GM12878 (cell line): ENCODE results near the gene VAMP3. TPM values are rescaled to one million over a fixed set of nuclear protein-coding genes. Genes with fewer than 3 reads are reported as not detected.

Experiments
- ATAC-seq: fragments of 200-7000 bp; cut with Tn5 transposase; 3 replicates; pipeline ENCODE4 v1.9.1; 2020; ENCODE audit warnings: mild to moderate bottlenecking, moderate library complexity
- BruUV-seq: library from RNA; stranded (reverse); fragments of 400-500 nt; replicated peaks from 2 replicates; lab custom pipeline; 2021; lab: Mats Ljungman, UMichigan
- CTCF ChIA-PET: fragments of 300-600 bp; sonication (Branson Sonifier 250); formaldehyde crosslinking; extraction: SDS; loops from one replicate; lab custom pipeline; 2021; ENCODE audit warnings: inconsistent platforms; lab: Yijun Ruan, JAX
- POLR2A ChIA-PET: fragments of 350-600 bp; formaldehyde crosslinking; extraction: SDS; loops from one replicate; lab custom pipeline; 2021; ENCODE audit warnings: inconsistent platforms; lab: Charles Lee
- RAD21 ChIA-PET: fragments of 300-600 bp; sonication (Branson Sonifier 250); formaldehyde crosslinking; loops from one replicate; lab custom pipeline; 2023; ENCODE audit warnings: antibody characterized with exemption; ENCODE audit not compliant: unreplicated experiment; lab: Charles Lee
- SMC1A ChIA-PET: fragments of 300-600 bp; sonication (Branson Sonifier 250); formaldehyde crosslinking; loops from one replicate; lab custom pipeline; 2023; ENCODE audit not compliant: unreplicated experiment, uncharacterized antibody; lab: Charles Lee
- DNase-seq: peaks from one replicate; pipeline ENCODE4 v3.0.0-alpha.2; 2011; ENCODE audit warnings: low read depth, low spot score
- FAIRE-seq: peaks from 3 replicates; lab custom pipeline; 2011; peaks lifted over from hg19 to GRCh38; lab: Jason Lieb, UNC
- H2AFZ ChIP-seq: 2 replicates; pipeline ENCODE4 v1.6.0; 2011; ENCODE audit warnings: low read depth, low read length, control low read depth; ENCODE audit not compliant: control insufficient read depth
- H3K27ac ChIP-seq: 2 replicates; pipeline ENCODE4 v1.5.1; 2011; ENCODE audit warnings: control low read depth; ENCODE audit not compliant: control insufficient read depth, insufficient read depth
- H3K27me3 ChIP-seq, 2 experiments: replicated peaks in 1 of 2; 2 replicates each; pipeline versions ENCODE4 v1.6.0 to v1.6.1; 2011; ENCODE audit warnings: low read length in 1 of 2; ENCODE audit not compliant: control insufficient read depth in 2 of 2, insufficient read depth in 2 of 2
- H3K36me3 ChIP-seq, 2 experiments: 2 replicates each; pipeline ENCODE4 v1.5.1; 2011; ENCODE audit warnings: low read length in 1 of 2; ENCODE audit not compliant: control insufficient read depth in 2 of 2, insufficient read depth in 2 of 2
- H3K4me1 ChIP-seq: 2 replicates; pipeline ENCODE4 v1.6.1; 2011; ENCODE audit warnings: mild to moderate bottlenecking, low read length, moderate library complexity, mixed read lengths; ENCODE audit not compliant: control insufficient read depth, insufficient read depth
- H3K4me2 ChIP-seq: 2 replicates; pipeline ENCODE4 v1.6.0; 2011; ENCODE audit warnings: control low read depth; ENCODE audit not compliant: control insufficient read depth, insufficient read depth
- H3K4me3 ChIP-seq: fragments of 200-600 bp; sonication (generic); 2 replicates; pipeline ENCODE4 v1.5.1; 2016
- H3K79me2 ChIP-seq: 2 replicates; pipeline ENCODE4 v1.6.0; 2011; ENCODE audit warnings: low read length; ENCODE audit not compliant: control insufficient read depth, insufficient read depth
- H3K9ac ChIP-seq: 2 replicates; pipeline ENCODE4 v1.8.0; 2011; ENCODE audit warnings: low read length, control low read depth, mixed read lengths; ENCODE audit not compliant: control insufficient read depth, insufficient read depth
- H3K9me3 ChIP-seq: replicated peaks from 3 replicates; pipeline ENCODE4 v1.5.1; 2011; ENCODE audit warnings: mild to moderate bottlenecking, low read length; ENCODE audit not compliant: control insufficient read depth, insufficient read depth
- H4K20me1 ChIP-seq: 2 replicates; pipeline ENCODE4 v1.6.0; 2011; ENCODE audit not compliant: control insufficient read depth, insufficient read depth
- CHD2 ChIP-seq: IDR thresholded peaks from 2 replicates; pipeline ENCODE4 v1.6.1; 2011; ENCODE audit warnings: low read depth, low read length, improper control_type of control experiment, borderline replicate concordance
- DPF2 ChIP-seq: fragments of 450-650 bp; IDR thresholded peaks from 2 replicates; pipeline ENCODE4 v1.6.1; 2017; ENCODE audit warnings: mild to moderate bottlenecking
- MTA3 ChIP-seq: IDR thresholded peaks from 2 replicates; pipeline ENCODE4 v1.6.1; 2012; ENCODE audit warnings: low read length, inconsistent platforms, borderline replicate concordance
- NFYA ChIP-seq: IDR thresholded peaks from 2 replicates; pipeline ENCODE4 v1.6.1; 2011; ENCODE audit warnings: low read depth, mild to moderate bottlenecking, low read length, improper control_type of control experiment, borderline replicate concordance
- PAX8 ChIP-seq: fragments of 450-650 bp; IDR thresholded peaks from 2 replicates; pipeline ENCODE4 v1.6.1; 2017; ENCODE audit warnings: mild to moderate bottlenecking, moderate library complexity
- RUNX3 ChIP-seq: IDR thresholded peaks from 2 replicates; pipeline ENCODE4 v1.6.1; 2012; ENCODE audit warnings: low read length, inconsistent platforms
- SREBF2 ChIP-seq: IDR thresholded peaks from 2 replicates; pipeline ENCODE4 v1.6.1; 2012; ENCODE audit warnings: mild to moderate bottlenecking, low read length
- TCF7 ChIP-seq: IDR thresholded peaks from 2 replicates; pipeline ENCODE4 v1.6.1; 2014; ENCODE audit warnings: antibody characterized with exemption, borderline replicate concordance
- USF2 ChIP-seq: IDR thresholded peaks from 2 replicates; pipeline ENCODE4 v1.6.1; 2011; ENCODE audit warnings: low read depth, low read length, improper control_type of control experiment, borderline replicate concordance
- WGBS: methylation state at CpG from one replicate; pipeline ENCODE4 v1.1.6; 2016; ENCODE audit warnings: low lambda C conversion rate; ENCODE audit not compliant: insufficient replicate concordance, insufficient coverage; ENCODE audit errors: missing lambda C conversion rate; 5-methylcytosine and 5-hydroxymethylcytosine counted together
- in situ Hi-C: fragments of 300-500 bp; cut with MboI; formaldehyde crosslinking; loops from 9 replicates; pipeline ENCODE4 v1.14.3; 2018; ENCODE audit warnings: mixed read lengths
- intact Hi-C: fragments of 100-400 bp; cut with micrococcal nuclease; formaldehyde crosslinking; loops from one replicate; pipeline ENCODE4 v1.14.2; 2022; ENCODE audit not compliant: unreplicated experiment
- polyA plus RNA-seq, 11 experiments: library from polyadenylated mRNA; depleted of rRNA in 4 of 11; unstranded in 6 of 11; stranded (reverse) in 5 of 11; fragments of >200 nt; fragmentation: Nextera tagmentation in 4 of 11; fragmentation: Illumina TruSeq in 1 of 11; extraction: Ambion mirVana in 4 of 11; extraction: Trizol in 1 of 11; gene quantifications; 1 replicate in 1 of 11; 2 replicates in 10 of 11; pipeline versions ENCODE4 v1.2.1 to v1.2.3, GENCODE V29; 2011 to 2016; ENCODE audit warnings: inconsistent platforms in 2 of 11, missing spikeins in 2 of 11, low read depth in 1 of 11
- total RNA-seq, 4 experiments: library from RNA; depleted of rRNA in 3 of 4; stranded (reverse); fragments of >200 nt in 3 of 4; fragmentation: Illumina TruSeq in 1 of 4; extraction: Trizol in 1 of 4; gene quantifications; 2 replicates each; pipeline versions ENCODE4 v1.2.1 to v1.2.3, GENCODE V29; 2013 to 2021
- TF ChIP-seq, protein P1 (sequence below): fragments of 450-650 bp; IDR thresholded peaks from 2 replicates; pipeline ENCODE4 v1.6.1; 2017; ENCODE audit warnings: mild to moderate bottlenecking, moderate library complexity

The VAMP3 gene
- total and polyA plus RNA-seq, 10 of the 15 experiments (the other 5 are each of a cell fraction or from before 2014, with no cell fraction given): 4.8 to 24.9 (median 9.7) TPM

DNA sequence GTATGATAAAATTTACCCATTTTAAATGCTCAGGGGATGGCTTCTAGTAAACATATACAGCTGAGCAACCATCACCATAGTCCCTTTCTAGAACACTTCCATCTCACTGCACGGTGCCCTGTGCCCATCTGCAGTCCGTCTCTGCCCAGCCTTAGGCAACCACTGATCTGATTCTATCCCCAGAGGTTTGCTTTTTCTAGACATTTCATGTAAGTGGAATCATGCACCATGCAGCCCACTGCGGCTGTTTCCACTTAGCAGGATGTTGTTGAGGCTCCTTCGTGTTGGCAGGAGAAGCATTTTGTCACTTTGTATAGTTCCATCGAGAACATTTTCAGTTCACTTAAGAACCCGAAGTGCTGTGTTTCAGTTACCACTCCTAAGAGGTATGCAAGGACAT lies 27.8 kb upstream of the VAMP3 start:
- TF ChIP-seq CHD2 (no peak), DPF2 (no peak), SREBF2 (no peak), TCF7 (no peak), MTA3 (no peak), RUNX3 (no peak), USF2 (no peak), NFYA (no peak), PAX8 (no peak)
- TF ChIP-seq, protein P1, sequence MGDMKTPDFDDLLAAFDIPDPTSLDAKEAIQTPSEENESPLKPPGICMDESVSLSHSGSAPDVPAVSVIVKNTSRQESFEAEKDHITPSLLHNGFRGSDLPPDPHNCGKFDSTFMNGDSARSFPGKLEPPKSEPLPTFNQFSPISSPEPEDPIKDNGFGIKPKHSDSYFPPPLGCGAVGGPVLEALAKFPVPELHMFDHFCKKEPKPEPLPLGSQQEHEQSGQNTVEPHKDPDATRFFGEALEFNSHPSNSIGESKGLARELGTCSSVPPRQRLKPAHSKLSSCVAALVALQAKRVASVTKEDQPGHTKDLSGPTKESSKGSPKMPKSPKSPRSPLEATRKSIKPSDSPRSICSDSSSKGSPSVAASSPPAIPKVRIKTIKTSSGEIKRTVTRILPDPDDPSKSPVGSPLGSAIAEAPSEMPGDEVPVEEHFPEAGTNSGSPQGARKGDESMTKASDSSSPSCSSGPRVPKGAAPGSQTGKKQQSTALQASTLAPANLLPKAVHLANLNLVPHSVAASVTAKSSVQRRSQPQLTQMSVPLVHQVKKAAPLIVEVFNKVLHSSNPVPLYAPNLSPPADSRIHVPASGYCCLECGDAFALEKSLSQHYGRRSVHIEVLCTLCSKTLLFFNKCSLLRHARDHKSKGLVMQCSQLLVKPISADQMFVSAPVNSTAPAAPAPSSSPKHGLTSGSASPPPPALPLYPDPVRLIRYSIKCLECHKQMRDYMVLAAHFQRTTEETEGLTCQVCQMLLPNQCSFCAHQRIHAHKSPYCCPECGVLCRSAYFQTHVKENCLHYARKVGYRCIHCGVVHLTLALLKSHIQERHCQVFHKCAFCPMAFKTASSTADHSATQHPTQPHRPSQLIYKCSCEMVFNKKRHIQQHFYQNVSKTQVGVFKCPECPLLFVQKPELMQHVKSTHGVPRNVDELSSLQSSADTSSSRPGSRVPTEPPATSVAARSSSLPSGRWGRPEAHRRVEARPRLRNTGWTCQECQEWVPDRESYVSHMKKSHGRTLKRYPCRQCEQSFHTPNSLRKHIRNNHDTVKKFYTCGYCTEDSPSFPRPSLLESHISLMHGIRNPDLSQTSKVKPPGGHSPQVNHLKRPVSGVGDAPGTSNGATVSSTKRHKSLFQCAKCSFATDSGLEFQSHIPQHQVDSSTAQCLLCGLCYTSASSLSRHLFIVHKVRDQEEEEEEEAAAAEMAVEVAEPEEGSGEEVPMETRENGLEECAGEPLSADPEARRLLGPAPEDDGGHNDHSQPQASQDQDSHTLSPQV: no peak
- 52% methylated on average over 6 of the region's 6 CpGs for WGBS
- ATAC-seq: no peak
- ChIA-PET RAD21 (interaction anchor here (0.8 kb wide), 1 partner anchor 9 kb away, joined by 3 read pairs; no protein-coding TSS in a partner anchor), CTCF (interaction anchor here (4.5 kb wide), 1 partner anchor 10 kb away, joined by 33 read pairs; no protein-coding TSS in a partner anchor), SMC1A (interaction anchor here (0.6 kb wide), 1 partner anchor 135 kb away, joined by 3 read pairs; no protein-coding TSS in a partner anchor), POLR2A (no interaction called here)
- intact Hi-C loops (no loop called here), in situ Hi-C loops (no loop called here)
- no peak for FAIRE-seq
- no peaks in the 10 kb centered on the region for H3K4me1 ChIP-seq
- H3K4me2 ChIP-seq: no peak overlapping the region
- no peak for DNase-seq
- H3K4me3 ChIP-seq: no peak overlapping the region
- no peaks in the 10 kb centered on the region for H3K36me3 ChIP-seq
- H4K20me1 ChIP-seq: no peaks in the 10 kb centered on the region
- no peak overlapping the region for H3K9ac ChIP-seq
- H2AFZ ChIP-seq: no peak overlapping the region
- H3K27ac ChIP-seq: no peak overlapping the region
- H3K79me2 ChIP-seq: no peaks in the 10 kb centered on the region
- BruUV-seq: no TSS peak
- H3K27me3 ChIP-seq: peaks cover 0 to 1% of the 10 kb centered on the region in 2 experiments; a peak in 1 of 4 replicates
- H3K9me3 ChIP-seq: no peaks in the 10 kb centered on the region
